DMS79 (cell line): ENCODE measurements around the gene KLHL28.
"Not testable (repeated sequence)": the region's sequence is repeated elsewhere in the genome, so short reads cannot be mapped to it uniquely, and the experiment has no call there.

Source experiments
- DNase-seq: peaks from one replicate; lab custom pipeline; 2025; lab: John Stamatoyannopoulos, UW

Gene KLHL28

DNA sequence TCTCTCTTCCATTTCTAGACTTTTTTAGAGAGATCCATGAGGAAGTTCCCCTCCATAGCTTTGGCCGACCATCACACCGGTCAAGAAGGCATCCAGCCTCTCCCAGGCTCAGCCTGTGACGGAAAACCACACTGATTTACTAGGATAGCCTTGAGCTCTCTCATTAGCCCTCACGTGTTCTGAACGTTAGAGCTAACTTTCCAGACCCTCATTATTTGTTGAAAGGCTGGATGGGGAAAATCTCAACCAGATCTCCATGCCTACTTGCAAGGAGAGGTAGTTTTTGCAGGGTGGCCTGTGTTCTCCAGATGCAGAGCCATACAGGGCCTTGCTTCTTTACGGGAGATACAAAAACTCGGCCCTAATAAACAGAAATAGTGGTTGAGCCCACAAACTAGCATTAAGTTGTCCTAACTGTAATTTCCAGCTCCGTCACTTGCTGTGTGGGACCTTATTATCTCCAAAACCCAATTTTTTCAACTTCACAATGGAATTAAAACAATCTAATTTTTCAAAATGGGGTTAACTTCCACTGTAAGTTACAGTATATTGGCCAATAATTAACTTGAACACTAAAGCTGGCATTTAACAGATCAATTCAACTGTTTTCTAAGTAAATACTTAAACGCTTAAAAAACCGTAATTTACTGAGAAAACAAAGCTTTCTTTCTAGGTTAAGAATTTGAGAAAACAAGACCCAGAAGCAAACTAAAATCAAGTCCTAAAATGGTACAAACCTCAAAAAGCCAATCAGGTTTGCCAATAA lies 65.3 kb downstream of the KLHL28 start:
- DNase-seq, result no peak

- no peak for DNase-seq
Observed at GRCh38 chr14:44895716-44896115, 66.0 kb downstream of the KLHL28 start.

- no peak for DNase-seq
Observed at GRCh38 chr14:44893535-44893934, 68.2 kb downstream of the KLHL28 start.

DNA sequence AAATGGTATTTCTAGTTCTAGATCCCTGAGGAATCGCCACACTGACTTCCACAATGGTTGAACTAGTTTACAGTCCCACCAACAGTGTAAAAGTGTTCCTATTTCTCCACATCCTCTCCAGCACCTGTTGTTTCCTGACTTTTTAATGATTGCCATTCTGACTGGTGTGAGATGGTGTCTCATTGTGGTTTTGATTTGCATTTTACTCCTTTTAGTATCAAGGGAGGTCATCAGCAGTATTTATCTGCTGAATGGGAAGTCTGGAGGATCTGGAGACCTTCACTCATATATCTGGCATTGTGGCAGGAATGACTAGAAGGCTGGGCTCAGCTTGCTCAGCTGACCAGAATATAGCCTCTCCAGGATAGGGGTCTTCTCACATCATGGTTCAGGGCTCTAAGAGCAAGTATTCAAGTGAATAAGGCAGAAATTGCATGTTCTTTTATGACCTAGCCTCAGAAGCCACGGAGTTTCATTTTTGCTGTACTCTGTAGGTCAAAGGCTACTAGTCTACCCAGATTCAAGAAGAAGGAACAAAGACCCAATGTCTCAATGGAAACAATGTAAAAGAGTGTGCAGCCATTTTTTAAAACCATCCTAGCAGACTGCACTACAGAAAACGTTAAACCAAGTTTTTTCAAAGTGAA lies 69.9 kb downstream of the KLHL28 start:
- DNase-seq, result not testable (repeated sequence)

DNA sequence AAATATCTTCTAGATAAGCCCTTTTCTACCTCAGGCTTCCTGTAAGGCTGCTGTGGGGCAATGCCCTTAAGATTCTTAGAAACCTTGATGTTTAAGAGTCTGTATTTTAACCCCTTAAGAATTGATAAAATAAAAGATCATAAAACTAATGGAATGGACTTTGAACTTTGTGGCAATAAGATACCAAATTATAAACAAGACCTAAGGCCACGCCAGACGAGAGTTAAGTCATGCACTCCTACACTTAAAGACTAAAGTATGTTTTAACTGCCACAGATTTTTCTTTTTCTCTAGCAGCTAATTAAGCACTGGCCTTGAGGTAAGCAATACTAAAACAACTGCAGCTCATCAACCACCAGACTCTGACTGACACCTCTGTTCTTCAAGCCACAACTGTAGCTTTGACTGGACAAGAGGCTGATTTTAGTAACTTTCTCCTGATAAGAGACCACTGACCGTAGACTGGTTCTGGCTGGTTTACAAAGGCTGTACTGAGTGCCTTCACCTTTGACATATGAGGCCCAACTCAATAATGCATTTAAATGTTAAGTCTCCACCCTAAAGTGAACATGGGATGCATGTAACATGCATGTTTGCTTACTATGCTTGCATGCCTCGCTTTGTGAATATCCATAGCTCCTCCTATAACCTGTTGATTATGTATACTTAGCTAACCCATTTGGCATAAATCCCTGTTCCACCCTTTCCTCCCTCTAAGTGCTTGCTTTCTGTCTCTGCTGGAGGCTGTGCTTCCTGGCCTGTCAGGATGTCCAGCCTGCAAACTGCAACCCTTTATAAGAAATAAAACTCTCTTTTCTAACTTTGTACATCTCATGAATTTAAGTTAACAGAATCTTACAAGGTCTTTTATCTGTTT lies 71.9 kb downstream of the KLHL28 start:
- DNase-seq, result no peak

DNA sequence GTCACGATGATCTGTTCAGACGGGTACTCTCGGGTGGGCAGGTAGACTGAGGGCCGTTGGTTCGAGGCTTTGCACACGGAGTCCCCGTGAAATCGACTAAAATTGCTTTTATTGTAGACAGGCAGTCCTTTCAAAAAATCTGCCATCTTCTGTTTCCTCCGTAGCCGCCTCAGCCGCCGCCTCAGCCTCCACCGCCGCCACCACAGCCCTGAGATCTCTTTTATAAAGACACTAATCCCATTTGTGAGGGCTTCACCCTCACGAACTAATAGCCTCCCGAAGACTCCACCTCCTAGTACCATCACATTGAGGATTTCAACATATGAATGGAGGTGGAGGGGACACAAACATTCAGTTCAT lies 74.2 kb downstream of the KLHL28 start:
- no peak for DNase-seq

- DNase-seq, result no peak
Observed at GRCh38 chr14:44886860-44887595, 74.7 kb downstream of the KLHL28 start.

- no peak for DNase-seq
Observed at GRCh38 chr14:44880791-44881190, 81.0 kb downstream of the KLHL28 start.
